Measurements from ENCODE around the gene STK25. TPM values are rescaled to one million over a fixed set of nuclear protein-coding genes. Genes with fewer than 3 reads are reported as not detected.

Gene STK25
- total and polyA plus RNA-seq, 2 donors (not counting 3 experiments of a cell fraction or from before 2014, with no cell fraction given), result 286 to 715 TPM

GRCh38 chr2:241501551-241501950, 6.8 kb downstream of the STK25 start:
- H3K4me2 ChIP-seq (ENCODE audit: insufficient read depth, low read length), result no peak overlapping the region
- POLR2A ChIA-PET, result no interaction called here
- no peak overlapping the region for H2AFZ ChIP-seq (ENCODE audit: low read depth, low read length)
- H3K9me3 ChIP-seq (replicated peaks; ENCODE audit: control insufficient read depth, insufficient read depth, low read length), result no peaks in the 10 kb centered on the region
- DNase-seq (ENCODE audit: low read depth, low spot score) (no peak), FAIRE-seq (no peak)
- no peaks in the 10 kb centered on the region for H4K20me1 ChIP-seq (replicated peaks; ENCODE audit: control insufficient read depth, extremely low read depth, insufficient read depth, low read length)
- dilution Hi-C loops (cut with MboI; ENCODE audit: extremely low pct_ligation_motif_present, low sequenced_read_pairs) (no loop called here), intact Hi-C loops (cut with micrococcal nuclease) (loop anchor here (10.0 kb wide), 1 partner anchor 373 kb away; no protein-coding TSS in a partner anchor)
- peaks cover 5% of the 10 kb centered on the region for H3K4me1 ChIP-seq (ENCODE audit: control insufficient read depth, extremely low read depth, insufficient read depth, low read length)
- no peak for TF ChIP-seq GATA2 (IDR thresholded peaks at IDR 0.05; ENCODE audit: insufficient read depth, insufficient read length, low read depth, low read length)
- no peak for TF ChIP-seq EZH2 (IDR thresholded peaks at IDR 0.05; ENCODE audit: borderline replicate concordance, low read depth, low read length, severe bottlenecking)
- TF ChIP-seq, protein P1, sequence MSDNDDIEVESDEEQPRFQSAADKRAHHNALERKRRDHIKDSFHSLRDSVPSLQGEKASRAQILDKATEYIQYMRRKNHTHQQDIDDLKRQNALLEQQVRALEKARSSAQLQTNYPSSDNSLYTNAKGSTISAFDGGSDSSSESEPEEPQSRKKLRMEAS (IDR thresholded peaks at IDR 0.05; ENCODE audit: insufficient read depth, insufficient read length), result no peak
- no peak for TF ChIP-seq FOS (IDR thresholded peaks at IDR 0.05; ENCODE audit: borderline replicate concordance, insufficient read depth, low read length)
- no peak for TF ChIP-seq JUN (IDR thresholded peaks at IDR 0.05; ENCODE audit: borderline replicate concordance, insufficient read depth, insufficient read length, low read depth)
- TF ChIP-seq POLR2AphosphoS5 (IDR thresholded peaks at IDR 0.05; ENCODE audit: insufficient read depth, low read depth, low read length), result no peak
- TF ChIP-seq POLR2A (IDR thresholded peaks at IDR 0.05; ENCODE audit: low read depth, low read length), result no peak
- TF ChIP-seq, protein P2, sequence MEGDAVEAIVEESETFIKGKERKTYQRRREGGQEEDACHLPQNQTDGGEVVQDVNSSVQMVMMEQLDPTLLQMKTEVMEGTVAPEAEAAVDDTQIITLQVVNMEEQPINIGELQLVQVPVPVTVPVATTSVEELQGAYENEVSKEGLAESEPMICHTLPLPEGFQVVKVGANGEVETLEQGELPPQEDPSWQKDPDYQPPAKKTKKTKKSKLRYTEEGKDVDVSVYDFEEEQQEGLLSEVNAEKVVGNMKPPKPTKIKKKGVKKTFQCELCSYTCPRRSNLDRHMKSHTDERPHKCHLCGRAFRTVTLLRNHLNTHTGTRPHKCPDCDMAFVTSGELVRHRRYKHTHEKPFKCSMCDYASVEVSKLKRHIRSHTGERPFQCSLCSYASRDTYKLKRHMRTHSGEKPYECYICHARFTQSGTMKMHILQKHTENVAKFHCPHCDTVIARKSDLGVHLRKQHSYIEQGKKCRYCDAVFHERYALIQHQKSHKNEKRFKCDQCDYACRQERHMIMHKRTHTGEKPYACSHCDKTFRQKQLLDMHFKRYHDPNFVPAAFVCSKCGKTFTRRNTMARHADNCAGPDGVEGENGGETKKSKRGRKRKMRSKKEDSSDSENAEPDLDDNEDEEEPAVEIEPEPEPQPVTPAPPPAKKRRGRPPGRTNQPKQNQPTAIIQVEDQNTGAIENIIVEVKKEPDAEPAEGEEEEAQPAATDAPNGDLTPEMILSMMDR (IDR thresholded peaks at IDR 0.05; ENCODE audit: extremely low read depth in 1 of 2, insufficient read depth in 1 of 2, low read depth in 1 of 2, low read length in 2 of 2), result no peak
- TF ChIP-seq MYC (IDR thresholded peaks at IDR 0.05; ENCODE audit: low read depth, low read length), result no peak
- no peaks in the 10 kb centered on the region for H3K9me1 ChIP-seq (replicated peaks; ENCODE audit: control insufficient read depth, extremely low read depth, insufficient read depth, low read length)
- CTCF ChIA-PET, result no interaction called here
- peaks cover 0 to 48% of the 10 kb centered on the region in 2 experiments for H3K36me3 ChIP-seq (ENCODE audit: control insufficient read depth in 2 of 2, extremely low read depth in 1 of 2, insufficient read depth in 2 of 2, low read length in 2 of 2)
- BruUV-seq (replicated peaks), result no TSS peak
- H3K4me3 ChIP-seq (replicated peaks in 1 of 3; ENCODE audit: insufficient read depth in 1 of 3, low read depth in 1 of 3, low read length in 3 of 3), result no peak overlapping the region
- no peaks in the 10 kb centered on the region for H3K27me3 ChIP-seq (ENCODE audit: control insufficient read depth in 2 of 2, insufficient read depth in 2 of 2, low read length in 2 of 2)
- peaks cover 47% of the 10 kb centered on the region for H3K79me2 ChIP-seq (ENCODE audit: control insufficient read depth, insufficient read depth, low read length)
- H3K9ac ChIP-seq (replicated peaks; ENCODE audit: extremely low read depth, insufficient read depth, low read length), result no peak overlapping the region
- H3K27ac ChIP-seq (ENCODE audit: insufficient read depth, low read depth, low read length), result no peak overlapping the region
